WTC11 (cell line): Measurements from ENCODE around the gene MLEC. TPM values are rescaled to one million over a fixed set of nuclear protein-coding genes. Genes with fewer than 3 reads are reported as not detected.

Experiments used
- ETV6 ChIP-seq: sonication (generic); formaldehyde crosslinking; IDR thresholded peaks from 2 replicates; pipeline ENCODE4 v1.8.1; 2022; ENCODE audit warnings: mild to moderate bottlenecking, missing genetic modification reagents
- FOXK1 ChIP-seq: sonication (generic); formaldehyde crosslinking; IDR thresholded peaks from 2 replicates; pipeline ENCODE4 v1.8.0; 2022; ENCODE audit warnings: mild to moderate bottlenecking, moderate library complexity, missing genetic modification reagents
- FOXP1 ChIP-seq: sonication (generic); formaldehyde crosslinking; IDR thresholded peaks from 2 replicates; pipeline ENCODE4 v1.8.0; 2022; ENCODE audit warnings: missing genetic modification reagents, mild to moderate bottlenecking, moderate library complexity, borderline replicate concordance
- GRHL2 ChIP-seq: fragments of 250-450 bp; sonication (Bioruptor Pico); IDR thresholded peaks from 2 replicates; pipeline ENCODE4 v1.8.0; 2022; ENCODE audit warnings: mild to moderate bottlenecking, moderate library complexity; ENCODE audit not compliant: insufficient replicate concordance, severe bottlenecking
- MXD4 ChIP-seq: fragments of 250-450 bp; sonication (Bioruptor Pico); IDR thresholded peaks from 2 replicates; pipeline ENCODE4 v1.8.0; 2021; ENCODE audit warnings: mild to moderate bottlenecking, moderate library complexity, borderline replicate concordance
- MYBL2 ChIP-seq: sonication (generic); formaldehyde crosslinking; IDR thresholded peaks from 2 replicates; pipeline ENCODE4 v1.8.1; 2023; ENCODE audit warnings: mild to moderate bottlenecking, moderate library complexity, missing genetic modification reagents
- NR2C2 ChIP-seq: sonication (generic); formaldehyde crosslinking; IDR thresholded peaks from 2 replicates; pipeline ENCODE4 v1.8.0; 2022; ENCODE audit warnings: mild to moderate bottlenecking, missing genetic modification reagents
- SMAD4 ChIP-seq: sonication (generic); formaldehyde crosslinking; IDR thresholded peaks from 2 replicates; pipeline ENCODE4 v1.8.0; 2022; ENCODE audit warnings: mild to moderate bottlenecking, missing genetic modification reagents
- SP1 ChIP-seq: sonication (generic); formaldehyde crosslinking; conservative IDR thresholded peaks from 2 replicates; pipeline ENCODE4 v1.8.1; 2022; ENCODE audit warnings: missing genetic modification reagents
- TEAD1 ChIP-seq: sonication (generic); formaldehyde crosslinking; IDR thresholded peaks from 2 replicates; pipeline ENCODE4 v1.8.0; 2022; ENCODE audit warnings: mild to moderate bottlenecking, missing genetic modification reagents
- TEAD4 ChIP-seq: sonication (generic); formaldehyde crosslinking; IDR thresholded peaks from 2 replicates; pipeline ENCODE4 v1.8.0; 2022; ENCODE audit warnings: mild to moderate bottlenecking, missing genetic modification reagents
- TP53 ChIP-seq: sonication (generic); formaldehyde crosslinking; IDR thresholded peaks from 2 replicates; pipeline ENCODE4 v1.8.1; 2023; ENCODE audit warnings: mild to moderate bottlenecking, missing genetic modification reagents
- ZNF121 ChIP-seq: sonication (generic); formaldehyde crosslinking; IDR thresholded peaks from 2 replicates; pipeline ENCODE4 v1.8.0; 2023; ENCODE audit warnings: missing genetic modification reagents
- total RNA-seq: library from RNA; stranded (reverse); gene quantifications from 3 replicates; pipeline ENCODE4 v1.2.3, GENCODE V29; 2021
- TF ChIP-seq, protein P1 (sequence below): fragments of 250-450 bp; sonication (Bioruptor Pico); IDR thresholded peaks from 2 replicates; pipeline ENCODE4 v1.9.0; 2021; ENCODE audit warnings: mild to moderate bottlenecking, borderline replicate concordance
- TF ChIP-seq, protein P2 (sequence below): sonication (generic); formaldehyde crosslinking; IDR thresholded peaks from 2 replicates; pipeline ENCODE4 v1.8.0; 2022; ENCODE audit warnings: mild to moderate bottlenecking, missing genetic modification reagents
- TF ChIP-seq, protein P3 (sequence below): fragments of 250-450 bp; sonication (Bioruptor Pico); IDR thresholded peaks from 2 replicates; pipeline ENCODE4 v1.9.0; 2021; ENCODE audit warnings: moderate library complexity, mild to moderate bottlenecking, inconsistent platforms, borderline replicate concordance
- TF ChIP-seq, protein P4 (sequence below): sonication (generic); formaldehyde crosslinking; IDR thresholded peaks from 2 replicates; pipeline ENCODE4 v1.8.1; 2022; ENCODE audit warnings: mild to moderate bottlenecking, moderate library complexity, missing genetic modification reagents
- TF ChIP-seq, protein P5 (sequence below): sonication (generic); formaldehyde crosslinking; IDR thresholded peaks from 2 replicates; pipeline ENCODE4 v1.8.0; 2022; ENCODE audit warnings: mild to moderate bottlenecking, missing genetic modification reagents
- TF ChIP-seq, protein P6 (sequence below): fragments of 250-450 bp; sonication (Bioruptor Pico); IDR thresholded peaks from 2 replicates; pipeline ENCODE4 v1.9.0; 2021; ENCODE audit warnings: mild to moderate bottlenecking
- TF ChIP-seq, protein P7 (sequence below): fragments of 250-450 bp; sonication (Bioruptor Pico); conservative IDR thresholded peaks from 2 replicates; pipeline ENCODE4 v1.9.0; 2021; ENCODE audit warnings: mild to moderate bottlenecking
- TF ChIP-seq, protein P8 (sequence below): sonication (generic); formaldehyde crosslinking; IDR thresholded peaks from 2 replicates; pipeline ENCODE4 v1.8.0; 2022; ENCODE audit warnings: mild to moderate bottlenecking, missing genetic modification reagents

The MLEC gene
- total RNA-seq, 1 experiment from 2014 or later = 278 TPM

DNA sequence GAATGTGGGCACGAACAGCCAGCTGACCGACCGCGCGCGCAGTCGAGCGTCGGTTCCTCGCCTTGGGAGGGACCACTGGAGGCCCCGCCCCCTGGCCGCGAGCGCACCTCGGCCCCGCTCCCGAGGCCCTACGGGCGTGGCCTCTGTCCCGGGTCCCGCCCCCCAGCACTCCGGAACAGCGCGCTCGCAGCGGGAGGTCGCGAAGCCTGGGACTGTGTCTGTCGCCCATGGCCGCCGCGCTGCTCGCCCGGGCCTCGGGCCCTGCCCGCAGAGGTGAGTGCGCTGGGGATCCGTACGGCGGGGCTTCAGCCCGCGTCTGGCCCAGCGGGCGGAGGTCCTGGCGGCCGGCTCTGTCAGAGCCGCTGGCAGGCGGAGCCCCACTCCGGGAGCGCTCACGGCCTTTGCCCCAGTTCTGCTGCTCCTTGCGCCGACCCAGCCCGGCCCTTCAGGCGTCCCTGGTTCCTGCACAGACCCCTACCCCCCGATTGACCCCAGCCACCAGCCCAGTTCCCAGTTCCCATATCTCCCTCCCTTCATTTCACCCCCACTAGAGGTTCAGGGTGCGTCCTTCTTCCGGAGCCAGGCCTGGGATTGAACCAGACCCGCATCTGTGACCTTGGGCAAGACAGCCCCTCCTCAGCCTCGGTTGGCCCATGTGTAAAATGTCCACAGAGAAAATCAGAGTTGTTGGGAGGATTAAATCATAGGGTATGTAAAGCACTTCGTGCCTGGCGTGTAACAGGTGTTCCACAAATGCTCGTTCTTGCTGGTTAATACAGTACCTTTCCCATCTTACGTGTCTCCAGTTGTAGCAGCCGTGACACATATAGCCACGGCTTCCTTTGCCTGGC is 38.9 kb downstream of the MLEC start, which contains the start of gene ACADS (continued):
- TF ChIP-seq, protein P1, sequence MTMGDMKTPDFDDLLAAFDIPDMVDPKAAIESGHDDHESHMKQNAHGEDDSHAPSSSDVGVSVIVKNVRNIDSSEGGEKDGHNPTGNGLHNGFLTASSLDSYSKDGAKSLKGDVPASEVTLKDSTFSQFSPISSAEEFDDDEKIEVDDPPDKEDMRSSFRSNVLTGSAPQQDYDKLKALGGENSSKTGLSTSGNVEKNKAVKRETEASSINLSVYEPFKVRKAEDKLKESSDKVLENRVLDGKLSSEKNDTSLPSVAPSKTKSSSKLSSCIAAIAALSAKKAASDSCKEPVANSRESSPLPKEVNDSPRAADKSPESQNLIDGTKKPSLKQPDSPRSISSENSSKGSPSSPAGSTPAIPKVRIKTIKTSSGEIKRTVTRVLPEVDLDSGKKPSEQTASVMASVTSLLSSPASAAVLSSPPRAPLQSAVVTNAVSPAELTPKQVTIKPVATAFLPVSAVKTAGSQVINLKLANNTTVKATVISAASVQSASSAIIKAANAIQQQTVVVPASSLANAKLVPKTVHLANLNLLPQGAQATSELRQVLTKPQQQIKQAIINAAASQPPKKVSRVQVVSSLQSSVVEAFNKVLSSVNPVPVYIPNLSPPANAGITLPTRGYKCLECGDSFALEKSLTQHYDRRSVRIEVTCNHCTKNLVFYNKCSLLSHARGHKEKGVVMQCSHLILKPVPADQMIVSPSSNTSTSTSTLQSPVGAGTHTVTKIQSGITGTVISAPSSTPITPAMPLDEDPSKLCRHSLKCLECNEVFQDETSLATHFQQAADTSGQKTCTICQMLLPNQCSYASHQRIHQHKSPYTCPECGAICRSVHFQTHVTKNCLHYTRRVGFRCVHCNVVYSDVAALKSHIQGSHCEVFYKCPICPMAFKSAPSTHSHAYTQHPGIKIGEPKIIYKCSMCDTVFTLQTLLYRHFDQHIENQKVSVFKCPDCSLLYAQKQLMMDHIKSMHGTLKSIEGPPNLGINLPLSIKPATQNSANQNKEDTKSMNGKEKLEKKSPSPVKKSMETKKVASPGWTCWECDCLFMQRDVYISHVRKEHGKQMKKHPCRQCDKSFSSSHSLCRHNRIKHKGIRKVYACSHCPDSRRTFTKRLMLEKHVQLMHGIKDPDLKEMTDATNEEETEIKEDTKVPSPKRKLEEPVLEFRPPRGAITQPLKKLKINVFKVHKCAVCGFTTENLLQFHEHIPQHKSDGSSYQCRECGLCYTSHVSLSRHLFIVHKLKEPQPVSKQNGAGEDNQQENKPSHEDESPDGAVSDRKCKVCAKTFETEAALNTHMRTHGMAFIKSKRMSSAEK (CRISPR knock-in tag) = no peak
- TF ChIP-seq, protein P2, sequence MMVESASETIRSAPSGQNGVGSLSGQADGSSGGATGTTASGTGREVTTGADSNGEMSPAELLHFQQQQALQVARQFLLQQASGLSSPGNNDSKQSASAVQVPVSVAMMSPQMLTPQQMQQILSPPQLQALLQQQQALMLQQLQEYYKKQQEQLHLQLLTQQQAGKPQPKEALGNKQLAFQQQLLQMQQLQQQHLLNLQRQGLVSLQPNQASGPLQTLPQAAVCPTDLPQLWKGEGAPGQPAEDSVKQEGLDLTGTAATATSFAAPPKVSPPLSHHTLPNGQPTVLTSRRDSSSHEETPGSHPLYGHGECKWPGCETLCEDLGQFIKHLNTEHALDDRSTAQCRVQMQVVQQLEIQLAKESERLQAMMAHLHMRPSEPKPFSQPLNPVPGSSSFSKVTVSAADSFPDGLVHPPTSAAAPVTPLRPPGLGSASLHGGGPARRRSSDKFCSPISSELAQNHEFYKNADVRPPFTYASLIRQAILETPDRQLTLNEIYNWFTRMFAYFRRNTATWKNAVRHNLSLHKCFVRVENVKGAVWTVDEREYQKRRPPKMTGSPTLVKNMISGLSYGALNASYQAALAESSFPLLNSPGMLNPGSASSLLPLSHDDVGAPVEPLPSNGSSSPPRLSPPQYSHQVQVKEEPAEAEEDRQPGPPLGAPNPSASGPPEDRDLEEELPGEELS (CRISPR knock-in tag) = peak; percentile 67; the same call in 1 of the 2 replicates
- TF ChIP-seq NR2C2 (CRISPR knock-in tag) (no peak), SMAD4 (no peak), FOXK1 (CRISPR knock-in tag) (no peak), ZNF121 (CRISPR knock-in tag) (0 out of 2 replicates have a peak, but pooled peaks have one; percentile 32), TP53 (CRISPR knock-in tag) (no peak), ETV6 (no peak), TEAD4 (CRISPR knock-in tag) (no peak), MXD4 (CRISPR knock-in tag) (no peak), MYBL2 (CRISPR knock-in tag) (0 out of 2 replicates have a peak, but pooled peaks have one; percentile 49), SP1 (CRISPR knock-in tag) (peak; percentile 87), FOXP1 (CRISPR knock-in tag) (peak; percentile 75), GRHL2 (CRISPR knock-in tag) (no peak), TEAD1 (peak; percentile 71)
- TF ChIP-seq, protein P3, sequence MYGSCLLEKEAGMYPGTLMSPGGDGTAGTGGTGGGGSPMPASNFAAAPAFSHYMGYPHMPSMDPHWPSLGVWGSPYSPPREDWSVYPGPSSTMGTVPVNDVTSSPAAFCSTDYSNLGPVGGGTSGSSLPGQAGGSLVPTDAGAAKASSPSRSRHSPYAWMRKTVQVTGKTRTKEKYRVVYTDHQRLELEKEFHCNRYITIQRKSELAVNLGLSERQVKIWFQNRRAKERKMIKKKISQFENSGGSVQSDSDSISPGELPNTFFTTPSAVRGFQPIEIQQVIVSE (CRISPR knock-in tag) = no peak
- TF ChIP-seq, protein P4, sequence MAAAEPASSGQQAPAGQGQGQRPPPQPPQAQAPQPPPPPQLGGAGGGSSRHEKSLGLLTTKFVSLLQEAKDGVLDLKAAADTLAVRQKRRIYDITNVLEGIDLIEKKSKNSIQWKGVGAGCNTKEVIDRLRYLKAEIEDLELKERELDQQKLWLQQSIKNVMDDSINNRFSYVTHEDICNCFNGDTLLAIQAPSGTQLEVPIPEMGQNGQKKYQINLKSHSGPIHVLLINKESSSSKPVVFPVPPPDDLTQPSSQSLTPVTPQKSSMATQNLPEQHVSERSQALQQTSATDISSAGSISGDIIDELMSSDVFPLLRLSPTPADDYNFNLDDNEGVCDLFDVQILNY = peak; percentile 82; the same call in 1 of the 2 replicates
- TF ChIP-seq, protein P5, sequence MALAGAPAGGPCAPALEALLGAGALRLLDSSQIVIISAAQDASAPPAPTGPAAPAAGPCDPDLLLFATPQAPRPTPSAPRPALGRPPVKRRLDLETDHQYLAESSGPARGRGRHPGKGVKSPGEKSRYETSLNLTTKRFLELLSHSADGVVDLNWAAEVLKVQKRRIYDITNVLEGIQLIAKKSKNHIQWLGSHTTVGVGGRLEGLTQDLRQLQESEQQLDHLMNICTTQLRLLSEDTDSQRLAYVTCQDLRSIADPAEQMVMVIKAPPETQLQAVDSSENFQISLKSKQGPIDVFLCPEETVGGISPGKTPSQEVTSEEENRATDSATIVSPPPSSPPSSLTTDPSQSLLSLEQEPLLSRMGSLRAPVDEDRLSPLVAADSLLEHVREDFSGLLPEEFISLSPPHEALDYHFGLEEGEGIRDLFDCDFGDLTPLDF = no peak
- TF ChIP-seq, protein P6, sequence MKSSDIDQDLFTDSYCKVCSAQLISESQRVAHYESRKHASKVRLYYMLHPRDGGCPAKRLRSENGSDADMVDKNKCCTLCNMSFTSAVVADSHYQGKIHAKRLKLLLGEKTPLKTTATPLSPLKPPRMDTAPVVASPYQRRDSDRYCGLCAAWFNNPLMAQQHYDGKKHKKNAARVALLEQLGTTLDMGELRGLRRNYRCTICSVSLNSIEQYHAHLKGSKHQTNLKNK (CRISPR knock-in tag) = no peak
- TF ChIP-seq, protein P7, sequence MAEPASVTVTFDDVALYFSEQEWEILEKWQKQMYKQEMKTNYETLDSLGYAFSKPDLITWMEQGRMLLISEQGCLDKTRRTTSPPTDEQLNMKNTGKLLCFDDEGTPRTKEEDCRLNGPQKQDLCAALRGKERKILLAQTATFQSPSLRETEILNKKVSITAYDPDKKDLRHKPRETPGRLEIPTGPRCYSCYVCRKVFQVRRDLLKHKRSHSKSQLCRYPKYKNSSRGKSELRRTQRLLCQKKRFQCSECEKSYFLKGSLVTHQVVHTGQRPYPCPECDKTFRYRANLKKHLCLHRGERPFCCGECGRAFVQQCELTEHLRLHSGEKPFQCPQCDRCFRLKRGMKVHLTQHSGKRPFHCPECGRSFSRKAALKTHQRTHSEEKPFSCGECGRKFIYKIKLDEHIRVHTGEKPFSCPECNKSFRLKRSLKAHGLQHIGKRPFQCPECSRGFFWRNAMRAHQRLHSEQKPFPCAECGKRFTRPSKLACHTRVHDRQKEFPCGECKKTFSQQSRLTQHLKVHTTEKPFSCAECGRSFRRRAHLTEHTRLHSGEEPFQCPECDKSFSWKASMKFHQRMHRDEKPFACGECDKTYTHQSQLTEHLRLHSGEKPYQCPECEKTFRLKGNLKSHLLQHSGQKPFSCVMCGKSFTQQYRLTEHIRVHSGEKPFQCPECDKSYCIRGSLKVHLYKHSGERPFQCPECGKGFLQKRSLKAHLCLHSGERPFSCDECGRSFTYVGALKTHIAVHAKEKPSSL (CRISPR knock-in tag) = no peak
- TF ChIP-seq, protein P8, sequence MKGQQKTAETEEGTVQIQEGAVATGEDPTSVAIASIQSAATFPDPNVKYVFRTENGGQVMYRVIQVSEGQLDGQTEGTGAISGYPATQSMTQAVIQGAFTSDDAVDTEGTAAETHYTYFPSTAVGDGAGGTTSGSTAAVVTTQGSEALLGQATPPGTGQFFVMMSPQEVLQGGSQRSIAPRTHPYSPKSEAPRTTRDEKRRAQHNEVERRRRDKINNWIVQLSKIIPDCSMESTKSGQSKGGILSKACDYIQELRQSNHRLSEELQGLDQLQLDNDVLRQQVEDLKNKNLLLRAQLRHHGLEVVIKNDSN (CRISPR knock-in tag) = peak; percentile 47; the same call in 1 of the 2 replicates
- TF ChIP-seq, all 79 proteins: peak for 11
